ENCODE results near the gene ZBTB45.

ZBTB45 gene

DNA sequence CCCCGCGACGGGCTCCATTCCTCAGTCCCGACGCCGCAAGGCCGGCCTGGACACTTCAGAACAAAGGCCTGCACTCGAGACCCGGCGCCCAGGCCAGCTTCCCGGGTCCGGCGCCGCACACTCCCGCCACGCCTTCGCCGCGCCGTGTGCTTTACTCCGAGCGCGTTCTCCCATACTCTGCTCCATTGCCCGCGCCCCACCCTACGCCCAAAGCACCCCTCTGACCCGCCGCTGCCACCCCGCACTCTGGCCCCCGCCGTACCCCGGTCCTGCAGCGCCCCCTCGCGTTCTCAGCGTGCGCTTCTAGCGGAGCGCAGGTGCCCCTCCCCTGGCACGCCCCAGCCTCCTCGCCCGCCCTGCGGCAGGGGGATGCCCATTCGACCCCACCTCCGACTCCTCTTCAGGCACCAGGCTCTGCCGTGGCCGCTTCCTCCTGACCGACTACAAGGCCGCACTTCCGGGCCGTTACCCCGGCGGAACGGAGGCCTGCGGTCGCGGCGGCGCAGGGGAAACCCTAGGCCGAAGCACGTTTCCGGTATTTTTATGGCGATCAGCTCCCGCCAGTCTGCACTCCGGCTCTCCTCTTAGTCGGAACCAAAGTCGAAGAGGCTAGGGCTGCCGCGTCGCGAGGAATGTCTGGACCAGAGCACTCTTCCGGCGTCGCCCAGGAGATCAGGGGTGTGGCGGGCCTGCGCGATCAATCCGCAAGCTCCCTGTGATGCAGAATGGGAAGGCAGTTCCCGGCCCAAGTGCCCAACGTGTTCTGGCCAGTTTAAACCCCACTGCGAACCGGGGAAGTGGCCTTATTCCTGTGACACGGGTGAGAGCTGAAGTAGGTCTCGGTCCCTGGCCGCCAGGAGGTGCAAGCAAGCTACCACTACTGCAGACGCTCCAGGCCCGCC lies at the start of gene ZBTB45:
TSS of gene ZBTB45 (minus strand) at position 456 of the 902 bp plus-strand sequence. CDS start 2,137 bp downstream, outside the sequence.
- Histone ChIP-seq H3K4me3 (peak within 1 kb of the TSS; percentile 93), H3K27ac (peak within 1 kb of the TSS; percentile 91 to 98)
- peak; percentile 95 for DNase-seq (ENCODE audit: low spot score)
- TF ChIP-seq, protein P1, sequence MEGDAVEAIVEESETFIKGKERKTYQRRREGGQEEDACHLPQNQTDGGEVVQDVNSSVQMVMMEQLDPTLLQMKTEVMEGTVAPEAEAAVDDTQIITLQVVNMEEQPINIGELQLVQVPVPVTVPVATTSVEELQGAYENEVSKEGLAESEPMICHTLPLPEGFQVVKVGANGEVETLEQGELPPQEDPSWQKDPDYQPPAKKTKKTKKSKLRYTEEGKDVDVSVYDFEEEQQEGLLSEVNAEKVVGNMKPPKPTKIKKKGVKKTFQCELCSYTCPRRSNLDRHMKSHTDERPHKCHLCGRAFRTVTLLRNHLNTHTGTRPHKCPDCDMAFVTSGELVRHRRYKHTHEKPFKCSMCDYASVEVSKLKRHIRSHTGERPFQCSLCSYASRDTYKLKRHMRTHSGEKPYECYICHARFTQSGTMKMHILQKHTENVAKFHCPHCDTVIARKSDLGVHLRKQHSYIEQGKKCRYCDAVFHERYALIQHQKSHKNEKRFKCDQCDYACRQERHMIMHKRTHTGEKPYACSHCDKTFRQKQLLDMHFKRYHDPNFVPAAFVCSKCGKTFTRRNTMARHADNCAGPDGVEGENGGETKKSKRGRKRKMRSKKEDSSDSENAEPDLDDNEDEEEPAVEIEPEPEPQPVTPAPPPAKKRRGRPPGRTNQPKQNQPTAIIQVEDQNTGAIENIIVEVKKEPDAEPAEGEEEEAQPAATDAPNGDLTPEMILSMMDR (IDR thresholded peaks at IDR 0.05), result peak; percentile 51

DNA sequence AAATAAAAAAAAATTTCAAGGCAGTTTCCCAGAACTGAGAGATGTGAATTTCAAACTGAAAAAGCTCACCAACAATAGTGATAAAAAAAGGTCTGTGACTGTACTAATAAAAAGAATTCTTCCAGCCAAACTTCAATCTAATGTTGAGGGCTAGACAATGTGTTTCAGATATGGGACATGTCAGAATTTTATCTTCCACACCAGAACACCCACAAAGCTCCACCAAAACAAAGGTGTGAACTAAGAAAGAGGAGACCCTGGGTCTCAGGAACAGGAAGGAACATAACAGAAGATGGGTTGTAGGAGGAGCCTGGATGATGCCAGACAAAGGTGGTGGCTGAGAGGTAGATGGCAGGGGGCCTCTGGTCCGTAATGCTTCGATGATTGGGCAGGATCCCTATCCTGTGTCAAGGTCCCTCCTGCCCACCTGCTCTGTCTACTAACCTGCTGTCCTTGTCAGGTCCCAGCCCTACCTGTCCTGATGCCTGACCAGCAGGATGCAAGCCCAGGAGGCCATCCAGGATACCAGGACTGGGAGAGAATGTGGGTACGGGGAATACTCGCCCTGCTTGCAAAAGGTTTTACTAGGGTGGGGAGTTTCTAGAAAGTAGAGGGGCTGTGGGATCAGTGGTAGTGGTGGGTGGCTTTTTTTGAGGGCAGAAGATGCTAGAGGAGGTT lies 49.0 kb upstream of the ZBTB45 start:
- no peak overlapping the region for H3K27ac ChIP-seq
- TF ChIP-seq, protein P1 (IDR thresholded peaks at IDR 0.05), result no peak
- DNase-seq (ENCODE audit: low spot score), result no peak
- no peak overlapping the region for H3K4me3 ChIP-seq

DNA sequence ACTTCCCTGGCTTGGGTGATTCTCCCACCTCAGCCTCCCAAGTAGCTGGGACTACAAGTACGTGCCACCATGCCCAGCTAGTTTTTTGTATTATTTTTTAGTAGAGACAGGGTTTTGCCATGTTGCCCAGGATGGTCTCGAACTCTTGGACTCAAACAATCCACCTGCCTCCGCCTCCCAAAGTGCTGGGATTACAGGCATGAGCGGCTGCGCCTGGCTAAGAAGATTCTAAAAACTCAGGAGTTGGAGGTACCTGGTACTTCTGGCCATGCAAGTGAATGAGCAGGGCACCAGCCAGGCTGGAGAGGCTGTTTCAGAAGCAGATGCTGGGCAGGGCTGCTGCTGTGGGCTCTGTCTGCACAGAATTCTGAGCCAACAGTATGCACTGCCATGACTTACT lies 47.4 kb upstream of the ZBTB45 start:
- no peak overlapping the region for H3K27ac ChIP-seq
- no peak overlapping the region for H3K4me3 ChIP-seq
- TF ChIP-seq, protein P1 (IDR thresholded peaks at IDR 0.05), result no peak
- DNase-seq (ENCODE audit: low spot score), result no peak

DNA sequence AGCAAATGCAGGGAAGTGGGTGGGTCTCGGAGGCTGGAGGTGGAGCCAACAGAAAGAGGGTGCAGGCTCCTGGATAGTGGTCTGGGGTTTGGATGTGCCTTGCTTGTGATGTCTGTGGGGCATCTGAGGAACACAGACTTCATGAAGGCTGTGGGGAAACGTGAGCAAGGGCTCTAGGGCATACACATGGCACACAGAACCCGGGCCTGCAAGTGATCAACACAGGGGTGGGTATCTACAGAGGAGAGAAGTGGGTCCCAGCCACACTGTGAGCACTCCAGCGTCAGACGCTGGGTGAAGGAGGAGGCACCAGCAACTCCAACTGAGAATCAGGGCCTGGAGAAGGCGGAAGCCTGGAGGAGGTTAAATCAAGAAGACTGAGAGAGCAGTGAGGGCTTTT lies 44.2 kb upstream of the ZBTB45 start:
- no peak for DNase-seq (ENCODE audit: low spot score)
- Histone ChIP-seq H3K27ac (no peak overlapping the region), H3K4me3 (no peak overlapping the region)
- TF ChIP-seq, protein P1 (IDR thresholded peaks at IDR 0.05), result no peak

DNA sequence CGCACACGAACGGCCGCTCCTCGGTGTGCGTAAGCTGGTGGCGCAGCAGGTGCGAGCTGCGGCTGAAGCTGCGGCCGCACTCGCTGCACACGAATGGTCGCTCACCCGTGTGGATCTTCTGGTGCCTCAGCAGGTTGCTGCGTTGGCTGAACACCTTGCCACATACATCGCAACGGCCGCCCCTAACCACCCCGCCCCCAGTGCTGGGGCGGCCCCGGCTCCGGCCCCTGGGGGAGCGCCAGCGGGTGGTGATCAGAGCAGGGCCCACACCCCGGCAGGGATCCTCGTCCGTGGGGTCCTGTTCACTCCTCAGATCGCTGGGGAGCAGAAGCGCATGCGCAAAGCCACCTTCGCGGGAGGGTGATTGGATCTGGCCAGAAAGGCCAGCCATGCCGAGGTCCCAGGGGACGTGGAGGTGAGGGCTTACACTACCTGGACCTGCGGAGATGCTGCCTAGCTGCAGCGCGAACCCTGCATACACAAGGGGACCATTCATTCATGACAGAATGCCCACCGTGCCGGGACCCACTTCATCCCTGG lies 43.5 kb upstream of the ZBTB45 start:
- Histone ChIP-seq H3K4me3 (peak overlapping the region; percentile 73), H3K27ac (peak overlapping the region in 1 of 2 donors; percentile 70)
- TF ChIP-seq, protein P1 (IDR thresholded peaks at IDR 0.05), result no peak
- no peak for DNase-seq (ENCODE audit: low spot score)

DNA sequence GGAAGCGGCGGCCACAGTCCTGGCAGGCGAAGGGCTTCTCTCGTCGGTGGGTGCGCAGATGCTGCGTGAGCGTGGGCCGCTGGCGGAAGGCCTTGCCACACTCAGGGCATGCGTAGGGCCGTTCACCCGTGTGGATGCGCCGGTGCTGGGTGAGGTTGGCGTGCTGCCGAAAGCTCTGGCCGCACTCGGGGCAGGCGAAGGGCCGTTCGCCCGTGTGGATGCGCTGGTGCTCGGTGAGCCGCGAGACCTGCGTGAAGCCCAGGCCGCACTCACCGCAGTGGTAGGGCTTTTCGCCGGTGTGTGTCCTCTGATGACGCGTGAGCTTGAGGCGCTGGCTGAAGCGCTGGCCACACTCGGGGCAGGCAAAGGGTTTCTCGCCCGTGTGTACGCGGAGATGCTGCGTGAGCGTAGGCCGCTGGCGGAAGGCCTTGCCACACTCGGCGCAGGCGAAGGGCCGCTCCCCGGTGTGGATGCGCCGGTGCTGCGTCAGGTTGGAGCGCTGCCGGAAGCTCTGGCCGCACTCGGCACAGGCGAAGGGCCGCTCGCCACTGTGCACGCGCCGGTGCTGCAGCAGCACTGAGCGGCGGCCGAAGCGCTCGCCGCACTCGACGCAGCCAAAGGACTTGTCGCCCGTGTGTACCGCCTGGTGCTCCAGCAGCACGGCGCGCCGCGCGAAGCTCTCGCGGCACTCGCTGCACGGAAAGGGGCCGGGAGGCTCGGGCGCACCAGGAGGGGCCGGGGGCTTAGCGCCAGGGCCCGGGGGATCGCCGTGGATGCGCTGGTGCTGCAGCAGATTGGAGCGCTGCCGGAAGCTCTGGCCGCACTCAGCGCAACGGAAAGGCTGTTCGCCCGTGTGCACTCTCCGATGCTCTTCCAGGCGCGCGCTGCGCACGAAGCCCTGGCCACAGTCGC lies 42.8 kb upstream of the ZBTB45 start:
- peak overlapping the region; percentile 73 for H3K4me3 ChIP-seq
- peak overlapping the region in 1 of 2 donors; percentile 70 for H3K27ac ChIP-seq
- no peak for DNase-seq (ENCODE audit: low spot score)
- TF ChIP-seq, protein P1 (IDR thresholded peaks at IDR 0.05), result no peak
